ENCODE results near the gene SULT1C3. TPM values are rescaled to one million over a fixed set of nuclear protein-coding genes. Genes with fewer than 3 reads are reported as not detected.

SULT1C3 gene
- polyA plus RNA-seq, 2 of the 4 experiments (the other 2 are of a cell fraction) = not detected

- H3K4me3 ChIP-seq = no peak overlapping the region
- TF ChIP-seq RAD21 (conservative IDR thresholded peaks at IDR 0.05 in 1 of 2, IDR thresholded peaks at IDR 0.05 in 1 of 2) (no peak), BHLHE40 (IDR thresholded peaks at IDR 0.05; ENCODE audit: low read depth, low read length) (no peak), KDM5A (IDR thresholded peaks at IDR 0.05) (no peak), PHF8 (IDR thresholded peaks at IDR 0.05; ENCODE audit: borderline replicate concordance, low read depth) (no peak), FOXS1 (CRISPR knock-in tag; IDR thresholded peaks at IDR 0.05) (no peak), E2F6 (IDR thresholded peaks at IDR 0.05; ENCODE audit: borderline replicate concordance, low read depth) (no peak), JUNB (IDR thresholded peaks at IDR 0.05) (no peak)
- TF ChIP-seq, protein P1, sequence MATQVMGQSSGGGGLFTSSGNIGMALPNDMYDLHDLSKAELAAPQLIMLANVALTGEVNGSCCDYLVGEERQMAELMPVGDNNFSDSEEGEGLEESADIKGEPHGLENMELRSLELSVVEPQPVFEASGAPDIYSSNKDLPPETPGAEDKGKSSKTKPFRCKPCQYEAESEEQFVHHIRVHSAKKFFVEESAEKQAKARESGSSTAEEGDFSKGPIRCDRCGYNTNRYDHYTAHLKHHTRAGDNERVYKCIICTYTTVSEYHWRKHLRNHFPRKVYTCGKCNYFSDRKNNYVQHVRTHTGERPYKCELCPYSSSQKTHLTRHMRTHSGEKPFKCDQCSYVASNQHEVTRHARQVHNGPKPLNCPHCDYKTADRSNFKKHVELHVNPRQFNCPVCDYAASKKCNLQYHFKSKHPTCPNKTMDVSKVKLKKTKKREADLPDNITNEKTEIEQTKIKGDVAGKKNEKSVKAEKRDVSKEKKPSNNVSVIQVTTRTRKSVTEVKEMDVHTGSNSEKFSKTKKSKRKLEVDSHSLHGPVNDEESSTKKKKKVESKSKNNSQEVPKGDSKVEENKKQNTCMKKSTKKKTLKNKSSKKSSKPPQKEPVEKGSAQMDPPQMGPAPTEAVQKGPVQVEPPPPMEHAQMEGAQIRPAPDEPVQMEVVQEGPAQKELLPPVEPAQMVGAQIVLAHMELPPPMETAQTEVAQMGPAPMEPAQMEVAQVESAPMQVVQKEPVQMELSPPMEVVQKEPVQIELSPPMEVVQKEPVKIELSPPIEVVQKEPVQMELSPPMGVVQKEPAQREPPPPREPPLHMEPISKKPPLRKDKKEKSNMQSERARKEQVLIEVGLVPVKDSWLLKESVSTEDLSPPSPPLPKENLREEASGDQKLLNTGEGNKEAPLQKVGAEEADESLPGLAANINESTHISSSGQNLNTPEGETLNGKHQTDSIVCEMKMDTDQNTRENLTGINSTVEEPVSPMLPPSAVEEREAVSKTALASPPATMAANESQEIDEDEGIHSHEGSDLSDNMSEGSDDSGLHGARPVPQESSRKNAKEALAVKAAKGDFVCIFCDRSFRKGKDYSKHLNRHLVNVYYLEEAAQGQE (IDR thresholded peaks at IDR 0.05) = no peak
- TF ChIP-seq, protein P2, sequence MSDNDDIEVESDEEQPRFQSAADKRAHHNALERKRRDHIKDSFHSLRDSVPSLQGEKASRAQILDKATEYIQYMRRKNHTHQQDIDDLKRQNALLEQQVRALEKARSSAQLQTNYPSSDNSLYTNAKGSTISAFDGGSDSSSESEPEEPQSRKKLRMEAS (IDR thresholded peaks at IDR 0.05) = no peak
- TF ChIP-seq, protein P3, sequence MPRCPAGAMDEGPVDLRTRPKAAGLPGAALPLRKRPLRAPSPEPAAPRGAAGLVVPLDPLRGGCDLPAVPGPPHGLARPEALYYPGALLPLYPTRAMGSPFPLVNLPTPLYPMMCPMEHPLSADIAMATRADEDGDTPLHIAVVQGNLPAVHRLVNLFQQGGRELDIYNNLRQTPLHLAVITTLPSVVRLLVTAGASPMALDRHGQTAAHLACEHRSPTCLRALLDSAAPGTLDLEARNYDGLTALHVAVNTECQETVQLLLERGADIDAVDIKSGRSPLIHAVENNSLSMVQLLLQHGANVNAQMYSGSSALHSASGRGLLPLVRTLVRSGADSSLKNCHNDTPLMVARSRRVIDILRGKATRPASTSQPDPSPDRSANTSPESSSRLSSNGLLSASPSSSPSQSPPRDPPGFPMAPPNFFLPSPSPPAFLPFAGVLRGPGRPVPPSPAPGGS (IDR thresholded peaks at IDR 0.05) = no peak
- TF ChIP-seq, protein P4, sequence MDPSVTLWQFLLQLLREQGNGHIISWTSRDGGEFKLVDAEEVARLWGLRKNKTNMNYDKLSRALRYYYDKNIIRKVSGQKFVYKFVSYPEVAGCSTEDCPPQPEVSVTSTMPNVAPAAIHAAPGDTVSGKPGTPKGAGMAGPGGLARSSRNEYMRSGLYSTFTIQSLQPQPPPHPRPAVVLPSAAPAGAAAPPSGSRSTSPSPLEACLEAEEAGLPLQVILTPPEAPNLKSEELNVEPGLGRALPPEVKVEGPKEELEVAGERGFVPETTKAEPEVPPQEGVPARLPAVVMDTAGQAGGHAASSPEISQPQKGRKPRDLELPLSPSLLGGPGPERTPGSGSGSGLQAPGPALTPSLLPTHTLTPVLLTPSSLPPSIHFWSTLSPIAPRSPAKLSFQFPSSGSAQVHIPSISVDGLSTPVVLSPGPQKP (IDR thresholded peaks at IDR 0.05; ENCODE audit: low read depth, low read length) = no peak
- peaks cover 23% of the 10 kb centered on the region for H3K9me3 ChIP-seq
- H3K4me1 ChIP-seq = no peaks in the 10 kb centered on the region
- CTCF ChIA-PET = interaction anchor here (1.3 to 1.4 kb wide), 2 partner anchors 11 to 21 kb away, joined by 4 read pairs; no protein-coding TSS in a partner anchor
- no peak for FAIRE-seq
- 84% methylated on average over 5 of the region's 5 CpGs for WGBS (ENCODE audit: missing lambda C conversion rate)
- no peak for DNase-seq (ENCODE audit: low read depth in 1 of 2, low spot score in 1 of 2)
- H3K27ac ChIP-seq = no peak overlapping the region
- no peak for ATAC-seq
- POLR2A ChIA-PET = no interaction called here
- no peak overlapping the region for H3K4me2 ChIP-seq
Observed at GRCh38 chr2:108240966-108241365, 1.2 kb downstream of the SULT1C3 start.

- ChIA-PET CTCF (no interaction called here), POLR2A (no interaction called here)
- no peak for ATAC-seq
- 0 out of 3 replicates have a peak, but pooled peaks cover 2% of the 10 kb centered on the region for H3K9me3 ChIP-seq
- TF ChIP-seq TP53 (CRISPR knock-in tag; IDR thresholded peaks at IDR 0.05) (no peak), PHF8 (IDR thresholded peaks at IDR 0.05; ENCODE audit: borderline replicate concordance, low read depth) (no peak), HOXA7 (CRISPR knock-in tag; IDR thresholded peaks at IDR 0.05) (no peak), SMC3 (IDR thresholded peaks at IDR 0.05) (no peak), HEYL (CRISPR knock-in tag; IDR thresholded peaks at IDR 0.05) (no peak), ZSCAN20 (CRISPR knock-in tag; IDR thresholded peaks at IDR 0.05) (no peak), POLR2A (IDR thresholded peaks at IDR 0.05; ENCODE audit: low read length) (no peak), MAFK (IDR thresholded peaks at IDR 0.05; ENCODE audit: partially characterized antibody) (no peak), CHD4 (IDR thresholded peaks at IDR 0.05; ENCODE audit: borderline replicate concordance) (no peak), CEBPB (IDR thresholded peaks at IDR 0.05) (no peak), E2F6 (IDR thresholded peaks at IDR 0.05; ENCODE audit: borderline replicate concordance, low read depth) (no peak), CBX8 (IDR thresholded peaks at IDR 0.05) (no peak), KDM5A (IDR thresholded peaks at IDR 0.05) (no peak)
- TF ChIP-seq, protein P1 (IDR thresholded peaks at IDR 0.05) = no peak
- TF ChIP-seq, protein P5, sequence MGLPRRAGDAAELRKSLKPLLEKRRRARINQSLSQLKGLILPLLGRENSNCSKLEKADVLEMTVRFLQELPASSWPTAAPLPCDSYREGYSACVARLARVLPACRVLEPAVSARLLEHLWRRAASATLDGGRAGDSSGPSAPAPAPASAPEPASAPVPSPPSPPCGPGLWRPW (IDR thresholded peaks at IDR 0.05) = no peak
- TF ChIP-seq, protein P2 (IDR thresholded peaks at IDR 0.05) = no peak
- DNase-seq (ENCODE audit: low read depth in 1 of 2, low spot score in 1 of 2) = no peak
- H3K4me1 ChIP-seq = no peaks in the 10 kb centered on the region
- 35% methylated on average over 1 of the region's 1 CpG for WGBS (ENCODE audit: missing lambda C conversion rate)
- no peak overlapping the region for H3K27ac ChIP-seq
- no peak overlapping the region for H3K4me2 ChIP-seq
- FAIRE-seq = no peak
- H3K4me3 ChIP-seq = no peak overlapping the region
Observed at GRCh38 chr2:108243566-108243965, 3.8 kb downstream of the SULT1C3 start.

All from A549 (cell line).